ENCODE results near the gene CHCHD6.

CHCHD6 gene

GRCh38 chr3:126956866-126957650 is 253.0 kb downstream of the CHCHD6 start:
- no peak for DNase-seq (ENCODE audit: low read depth in 2 of 2, low spot score in 1 of 2)

- DNase-seq (ENCODE audit: low read depth in 2 of 2, low spot score in 1 of 2), result no peak
Measured at GRCh38 chr3:126957776-126958637, 254.0 kb downstream of the CHCHD6 start.

GRCh38 chr3:126958638-126959085 is 254.6 kb downstream of the CHCHD6 start:
- DNase-seq (ENCODE audit: low read depth in 2 of 2, low spot score in 1 of 2), result no peak

GRCh38 chr3:126959136-126959920 is 255.3 kb downstream of the CHCHD6 start:
- no peak for DNase-seq (ENCODE audit: low read depth in 2 of 2, low spot score in 1 of 2)

GRCh38 chr3:126959921-126960603 is 256.0 kb downstream of the CHCHD6 start:
- no peak for DNase-seq (ENCODE audit: low read depth in 2 of 2, low spot score in 1 of 2)

- no peak for DNase-seq (ENCODE audit: low read depth in 2 of 2, low spot score in 1 of 2)
Measured at GRCh38 chr3:126960604-126960995, 256.6 kb downstream of the CHCHD6 start.

- no peak for DNase-seq (ENCODE audit: low read depth in 2 of 2, low spot score in 1 of 2)
Measured at GRCh38 chr3:126961191-126961790, 257.3 kb downstream of the CHCHD6 start.

GRCh38 chr3:126961791-126962461 is 257.9 kb downstream of the CHCHD6 start:
- DNase-seq (ENCODE audit: low read depth in 2 of 2, low spot score in 1 of 2), result no peak

- DNase-seq (ENCODE audit: low read depth in 2 of 2, low spot score in 1 of 2), result no peak
Measured at GRCh38 chr3:126962756-126963155, 258.7 kb downstream of the CHCHD6 start.

- DNase-seq (ENCODE audit: low read depth in 2 of 2, low spot score in 1 of 2), result no peak
Measured at GRCh38 chr3:126963261-126964190, 259.5 kb downstream of the CHCHD6 start.

- no peak for DNase-seq (ENCODE audit: low read depth in 2 of 2, low spot score in 1 of 2)
Measured at GRCh38 chr3:126964261-126964660, 260.2 kb downstream of the CHCHD6 start.

GRCh38 chr3:126964950-126965349 is 260.9 kb downstream of the CHCHD6 start:
- no peak for DNase-seq (ENCODE audit: low read depth in 2 of 2, low spot score in 1 of 2)

- DNase-seq (ENCODE audit: low read depth in 2 of 2, low spot score in 1 of 2), result no peak
Measured at GRCh38 chr3:126965526-126966080, 261.6 kb downstream of the CHCHD6 start.

- no peak for DNase-seq (ENCODE audit: low read depth in 2 of 2, low spot score in 1 of 2)
Measured at GRCh38 chr3:126967386-126967785, 263.3 kb downstream of the CHCHD6 start.

- no peak for DNase-seq (ENCODE audit: low read depth in 2 of 2, low spot score in 1 of 2)
Measured at GRCh38 chr3:126968391-126969390, 264.7 kb downstream of the CHCHD6 start.

- no peak for DNase-seq (ENCODE audit: low read depth in 2 of 2, low spot score in 1 of 2)
Measured at GRCh38 chr3:126969586-126969985, 265.5 kb downstream of the CHCHD6 start.

- no peak for DNase-seq (ENCODE audit: low read depth in 2 of 2, low spot score in 1 of 2)
Measured at GRCh38 chr3:126970101-126970500, 266.1 kb downstream of the CHCHD6 start.
